Activated CD4-positive, alpha-beta T cell treated with anti-CD3 and anti-CD28 coated beads for 1 hour (primary cell): ENCODE measurements around the gene TCF4.

Source experiments
- DNase-seq: peaks from one replicate; pipeline ENCODE4 v3.0.0-alpha.2; 2020

TCF4 gene

GRCh38 chr18:55314615-55315237 is 273.3 kb downstream of the TCF4 start:
- DNase-seq, result no peak

GRCh38 chr18:55314031-55314430 is 274.0 kb downstream of the TCF4 start:
- DNase-seq, result no peak

GRCh38 chr18:55310863-55311262 is 277.1 kb downstream of the TCF4 start:
- no peak for DNase-seq

GRCh38 chr18:55310044-55310676 is 277.8 kb downstream of the TCF4 start:
- DNase-seq, result no peak

- DNase-seq, result no peak
These were observed 278.7 kb downstream of the TCF4 start for GRCh38 chr18:55309249-55309648.

- no peak for DNase-seq
These were observed 280.5 kb downstream of the TCF4 start for GRCh38 chr18:55307505-55307904.

- no peak for DNase-seq
These were observed 281.5 kb downstream of the TCF4 start for GRCh38 chr18:55306359-55307024.

GRCh38 chr18:55302167-55302833 is 285.7 kb downstream of the TCF4 start:
- no peak for DNase-seq

- no peak for DNase-seq
These were observed 286.2 kb downstream of the TCF4 start for GRCh38 chr18:55301824-55302166.

- DNase-seq, result no peak
These were observed 287.0 kb downstream of the TCF4 start for GRCh38 chr18:55300936-55301531.

GRCh38 chr18:55300421-55300935 is 287.5 kb downstream of the TCF4 start:
- no peak for DNase-seq

GRCh38 chr18:55296778-55297177 is 291.2 kb downstream of the TCF4 start:
- no peak for DNase-seq

- no peak for DNase-seq
These were observed 291.9 kb downstream of the TCF4 start for GRCh38 chr18:55296115-55296514.

GRCh38 chr18:55290898-55291297 is 297.1 kb downstream of the TCF4 start:
- no peak for DNase-seq

- DNase-seq, result no peak
These were observed 298.2 kb downstream of the TCF4 start for GRCh38 chr18:55289775-55290174.

GRCh38 chr18:55289048-55289447 is 298.9 kb downstream of the TCF4 start:
- no peak for DNase-seq

- DNase-seq, result no peak
These were observed 299.8 kb downstream of the TCF4 start for GRCh38 chr18:55287935-55288868.

- DNase-seq, result no peak
These were observed 300.7 kb downstream of the TCF4 start for GRCh38 chr18:55287149-55287806.

- no peak for DNase-seq
These were observed 301.7 kb downstream of the TCF4 start for GRCh38 chr18:55286257-55286825.

- DNase-seq, result no peak
These were observed 303.4 kb downstream of the TCF4 start for GRCh38 chr18:55284614-55285013.

GRCh38 chr18:55283309-55283708 is 304.7 kb downstream of the TCF4 start:
- DNase-seq, result no peak
